ENCODE measurements around the gene ADH6. TPM values are rescaled to one million over a fixed set of nuclear protein-coding genes. Genes with fewer than 3 reads are reported as not detected.

ADH6 gene
- total and polyA plus RNA-seq, 2 of the 13 experiments (the other 11 are each of a cell fraction or from before 2014, with no cell fraction given): 39.8 to 73.9 TPM

DNA sequence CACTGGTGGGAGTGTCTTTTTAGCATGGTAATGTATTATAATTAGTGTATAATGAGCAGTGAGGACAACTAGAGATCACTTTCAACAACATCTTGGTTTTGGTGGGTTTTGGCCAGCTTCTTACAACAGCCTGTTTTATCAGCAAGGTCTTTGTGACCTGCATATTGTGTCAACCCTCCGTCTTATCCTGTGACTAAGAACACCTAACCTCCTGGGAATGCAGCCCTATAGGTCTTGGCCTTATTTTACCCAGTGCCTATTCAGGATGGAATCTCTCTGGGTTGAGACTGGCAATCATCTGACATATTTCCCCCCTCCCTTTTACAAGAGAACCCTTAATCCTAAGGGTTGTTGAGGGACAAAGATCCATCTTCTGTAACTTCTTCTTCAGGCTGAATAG lies 53.1 kb downstream of the ADH6 start:
- no peaks in the 10 kb centered on the region for H3K27me3 ChIP-seq (ENCODE audit: control insufficient read depth in 1 of 2, insufficient read depth in 2 of 2, low read length in 2 of 2)
- in situ Hi-C loops (cut with HindIII; ENCODE audit: extremely low pct_ligation_motif_present, low pct_unique_long_range_greater_than_20kb): no loop called here

More for the DNA sequence above, 53.1 kb downstream of the ADH6 start:
- H3K4me1 ChIP-seq (ENCODE audit: insufficient read depth, low read length): peaks cover 40% of the 10 kb centered on the region
- H3K27ac ChIP-seq (ENCODE audit: extremely low read length, insufficient read depth, low read length): no peak overlapping the region
- FAIRE-seq (no peak), DNase-seq (ENCODE audit: low spot score) (no peak), ATAC-seq (no peak; the same call in 1 of the 3 replicates)
- no peak for TF ChIP-seq ZNF788 (CRISPR knock-in tag; IDR thresholded peaks at IDR 0.05; ENCODE audit: borderline replicate concordance)
- TF ChIP-seq ZNF777 (CRISPR knock-in tag; IDR thresholded peaks at IDR 0.05): no peak
- TF ChIP-seq ZNF446 (CRISPR knock-in tag; IDR thresholded peaks at IDR 0.05): no peak
- TF ChIP-seq IKZF1 (IDR thresholded peaks at IDR 0.05): no peak
- TF ChIP-seq PRDM4 (CRISPR knock-in tag; IDR thresholded peaks at IDR 0.05; ENCODE audit: borderline replicate concordance): no peak
- TF ChIP-seq TBL1XR1 (IDR thresholded peaks at IDR 0.05; ENCODE audit: borderline replicate concordance, low read length, partially characterized antibody): no peak
- no peak for TF ChIP-seq ZNF720 (CRISPR knock-in tag; IDR thresholded peaks at IDR 0.05)
- no peak for TF ChIP-seq GABPB1 (CRISPR knock-in tag; IDR thresholded peaks at IDR 0.05)
- TF ChIP-seq ESRRA (CRISPR knock-in tag; IDR thresholded peaks at IDR 0.05; ENCODE audit: low read depth): no peak
- no peak for TF ChIP-seq ZNF383 (CRISPR knock-in tag; IDR thresholded peaks at IDR 0.05; ENCODE audit: borderline replicate concordance)
- 100% methylated on average over 1 of the region's 1 CpG for whole genome bisulfite sequencing (ENCODE audit: low lambda C conversion rate)
- no TSS peak for BruUV-seq (replicated peaks)
- ChIA-PET CTCF (ENCODE audit: low intra/inter-chr PET ratio, low total read pairs) (no interaction called here), POLR2A (interaction anchor here (1.0 to 1.4 kb wide), 4 partner anchors 21 to 238 kb away, joined by 3 to 18 read pairs (median 6); partner anchors contain the start of gene ADH6)
- H3K36me3 ChIP-seq (replicated peaks in 1 of 2; ENCODE audit: control insufficient read depth in 1 of 2, insufficient read depth in 2 of 2, low read length in 2 of 2): no peaks in the 10 kb centered on the region
- H3K9me3 ChIP-seq (ENCODE audit: low read length): no peaks in the 10 kb centered on the region
- H3K9ac ChIP-seq (ENCODE audit: insufficient read depth, low read depth, low read length): no peak overlapping the region
- no peak overlapping the region for H3K4me3 ChIP-seq (replicated peaks in 1 of 3; ENCODE audit: insufficient read depth in 1 of 3, low read depth in 2 of 3, low read length in 3 of 3)
- no peak overlapping the region for H2AFZ ChIP-seq (ENCODE audit: low read length)
- no peaks in the 10 kb centered on the region for H3K79me2 ChIP-seq (ENCODE audit: insufficient read depth, low read length)
- H3K4me2 ChIP-seq (ENCODE audit: low read depth, low read length): no peak overlapping the region
- H4K20me1 ChIP-seq (ENCODE audit: insufficient read depth, low read length): no peaks in the 10 kb centered on the region
- intact Hi-C loops (cut with micrococcal nuclease; ENCODE audit: unreplicated experiment): no loop called here

Measured in HepG2 (cell line).